DMS79 (cell line): ENCODE measurements around the gene CEP135.
"Not testable (repeated sequence)": the region's sequence is repeated elsewhere in the genome, so short reads cannot be mapped to it uniquely, and the experiment has no call there.

Source experiments
- DNase-seq: peaks from one replicate; lab custom pipeline; 2025; lab: John Stamatoyannopoulos, UW

CEP135 gene

DNA sequence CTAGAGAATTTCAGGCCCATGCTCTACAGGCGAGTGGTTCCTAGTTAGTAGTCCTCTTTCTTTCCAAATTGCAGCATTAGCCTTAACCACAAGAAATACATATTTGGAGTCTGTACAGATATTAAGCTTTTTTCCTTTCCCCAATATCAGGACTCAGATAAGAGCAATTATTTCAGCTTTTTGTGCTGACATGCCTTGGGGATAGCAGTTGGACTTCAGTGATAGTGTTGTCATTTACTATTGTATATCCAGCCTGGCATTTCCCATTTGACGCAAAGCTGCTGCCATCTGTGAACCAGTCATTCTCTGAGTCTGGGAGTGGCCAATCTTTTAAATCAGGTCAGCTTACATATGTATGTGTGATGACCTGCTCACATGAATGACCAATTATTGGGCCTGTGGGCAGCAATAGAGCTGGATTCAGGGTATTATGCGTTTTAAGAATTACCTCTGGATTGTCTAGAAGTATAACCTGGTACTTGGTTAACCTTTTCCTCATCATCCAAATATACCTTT lies 6.8 kb upstream of the CEP135 start:
- DNase-seq = no peak

GRCh38 chr4:55947254-55947882 lies 1.4 kb upstream of the CEP135 start:
- no peak for DNase-seq

DNA sequence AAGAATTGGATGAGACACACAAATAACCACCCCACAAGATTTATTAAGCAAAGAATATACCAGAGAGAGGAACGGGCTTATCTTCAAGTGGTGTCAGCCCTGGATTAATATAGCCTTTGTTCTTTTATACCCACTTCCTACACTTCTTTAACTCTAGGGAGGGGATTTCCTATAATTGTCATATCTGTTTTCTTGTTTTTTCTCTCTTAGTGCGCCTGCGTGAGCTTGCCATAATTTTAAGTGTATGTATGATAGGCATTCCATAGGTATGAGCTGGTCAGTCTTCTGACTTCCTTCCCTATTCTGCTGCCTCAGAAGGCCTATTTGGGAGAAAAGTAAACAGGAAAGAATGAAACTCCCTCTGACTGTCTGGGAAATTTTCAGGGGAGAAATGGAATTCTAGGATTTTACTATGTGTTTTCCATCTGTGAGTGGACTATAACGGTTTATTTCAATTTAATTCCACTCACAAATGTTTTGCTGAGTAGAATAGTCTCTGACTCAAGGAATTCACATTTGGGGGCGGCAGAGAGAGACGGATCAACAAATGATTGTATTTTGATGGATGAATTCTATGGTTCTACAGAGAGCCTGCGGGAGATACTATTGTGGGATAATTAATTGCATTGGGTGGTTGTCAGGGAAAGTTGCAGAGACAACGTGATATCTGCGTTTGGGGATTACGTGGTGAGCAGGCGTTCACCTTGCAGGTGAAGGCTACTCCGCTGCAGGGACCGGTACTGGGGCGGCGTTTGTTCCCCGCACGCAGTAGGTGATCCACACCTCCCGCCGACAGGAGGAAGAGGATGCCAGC lies 626 bp upstream of the CEP135 start:
- no peak for DNase-seq

DNA sequence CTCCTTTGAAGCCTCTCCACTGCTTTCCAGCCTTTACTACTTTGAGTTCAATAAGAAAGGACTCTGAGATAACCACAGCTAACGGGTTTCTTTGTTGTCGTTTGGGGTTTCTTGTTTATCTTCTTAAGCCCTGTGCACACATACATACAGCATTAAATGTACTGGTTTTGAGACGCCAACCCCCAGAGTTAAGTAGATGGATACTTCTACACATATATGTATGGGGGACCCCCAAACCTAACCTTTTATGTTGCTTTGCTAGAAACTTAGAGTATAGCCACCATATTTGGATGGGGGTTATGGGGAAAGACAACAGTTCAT lies 697 bp downstream of the CEP135 start:
- DNase-seq = no peak

GRCh38 chr4:55951191-55951922 lies 2.6 kb downstream of the CEP135 start:
- DNase-seq = no peak

- no peak for DNase-seq
Measured at GRCh38 chr4:55955710-55956109, 7.0 kb downstream of the CEP135 start.

DNA sequence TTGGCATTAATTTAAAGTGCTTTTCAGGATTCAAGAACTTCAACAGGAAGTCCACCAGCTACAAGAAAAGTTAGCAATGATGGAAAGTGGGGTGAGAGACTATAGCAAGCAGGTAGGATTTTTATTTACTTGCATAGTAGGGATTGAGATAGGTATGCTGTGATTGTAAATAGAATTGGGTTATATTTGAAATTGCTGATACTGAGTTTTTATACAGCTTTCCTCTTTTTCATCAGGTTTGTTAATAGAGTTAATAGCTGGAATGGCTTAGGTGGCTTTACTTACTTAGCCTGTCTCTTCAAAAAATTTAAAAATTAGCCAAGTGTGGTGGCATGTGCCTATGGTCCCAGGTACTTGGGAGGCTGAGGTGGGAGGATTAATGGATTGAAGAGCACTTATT lies 10.9 kb downstream of the CEP135 start:
- DNase-seq = no peak

GRCh38 chr4:55964046-55964445 lies 15.3 kb downstream of the CEP135 start:
- DNase-seq = no peak

- DNase-seq = no peak
Measured at GRCh38 chr4:55965585-55965984, 16.8 kb downstream of the CEP135 start.

DNA sequence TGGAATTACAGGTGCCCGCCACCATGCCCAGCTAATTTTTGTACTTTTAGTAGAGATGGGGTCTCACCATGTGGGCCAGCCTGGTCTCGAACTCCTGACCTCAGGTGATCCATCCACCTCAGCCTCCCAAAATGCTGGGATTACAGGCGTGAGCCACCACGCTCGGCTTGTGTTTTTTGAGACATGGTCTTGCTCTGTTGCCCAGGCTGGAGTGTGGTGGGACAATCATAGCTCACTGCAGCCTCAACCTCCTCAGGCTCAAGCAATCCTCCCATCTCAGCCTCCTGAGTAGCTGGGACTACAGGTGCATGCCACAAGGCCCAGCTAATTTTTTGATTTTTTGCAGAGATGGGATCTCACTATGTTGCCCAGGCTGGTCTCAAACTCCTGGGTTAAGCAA lies 17.6 kb downstream of the CEP135 start:
- DNase-seq = not testable (repeated sequence)

- no peak for DNase-seq
Measured at GRCh38 chr4:55967376-55967775, 18.6 kb downstream of the CEP135 start.

DNA sequence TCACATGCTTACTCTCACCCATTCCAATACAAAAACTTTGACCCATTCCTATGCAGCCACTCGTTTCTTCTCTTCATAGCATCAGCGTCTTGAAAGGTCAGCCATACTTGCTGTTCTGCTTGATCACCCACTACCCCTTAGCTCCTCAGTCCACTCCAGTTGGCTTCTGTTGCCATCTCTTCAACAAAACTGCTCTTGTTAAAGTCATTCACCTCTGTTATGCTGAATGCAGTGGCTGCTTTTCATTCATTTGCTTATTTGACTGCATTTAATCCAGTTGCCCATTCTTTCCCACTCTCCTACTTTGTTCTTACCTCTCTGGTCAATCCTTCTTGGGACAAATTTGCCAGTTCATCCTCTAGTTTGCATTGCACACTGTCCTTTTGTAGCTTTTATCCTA lies 24.9 kb downstream of the CEP135 start:
- no peak for DNase-seq

DNA sequence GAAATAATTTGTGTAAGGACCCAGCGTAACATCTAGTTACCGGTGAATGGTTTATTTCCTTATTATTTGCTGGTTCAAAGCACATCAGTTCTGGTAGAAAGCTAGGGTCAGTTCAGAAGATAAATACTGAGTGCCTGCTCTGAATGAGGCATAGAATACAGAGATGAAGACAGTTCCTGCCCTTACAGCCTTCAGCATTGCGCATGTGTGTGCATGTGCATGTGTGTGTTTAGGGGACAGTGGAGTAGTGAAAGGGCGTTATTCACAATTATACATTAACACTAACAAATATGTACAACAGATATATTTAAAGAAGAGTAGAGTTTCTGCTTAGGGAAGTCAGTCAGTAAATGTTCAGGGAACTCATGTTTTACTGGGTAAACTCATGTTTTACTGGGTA lies 29.1 kb downstream of the CEP135 start:
- no peak for DNase-seq

DNA sequence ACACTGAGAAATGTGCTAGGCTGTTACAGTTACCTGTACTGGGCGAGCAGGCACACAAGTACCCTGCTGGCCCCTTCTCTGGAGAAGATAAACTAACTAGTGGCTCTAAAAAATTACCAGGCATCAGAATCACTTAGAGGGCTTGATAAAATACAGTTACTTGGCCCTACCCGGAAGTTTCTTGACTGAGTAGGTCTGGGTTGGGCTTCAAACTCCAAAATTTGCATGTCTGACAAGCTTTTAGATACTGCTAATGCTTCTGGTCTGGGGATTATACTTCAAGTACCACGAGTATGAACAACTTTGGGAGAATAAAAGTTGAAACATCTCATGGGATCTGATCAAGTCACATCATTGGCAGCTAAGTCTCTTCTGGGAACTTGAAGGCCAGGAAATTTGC lies 30.8 kb downstream of the CEP135 start:
- DNase-seq = no peak

DNA sequence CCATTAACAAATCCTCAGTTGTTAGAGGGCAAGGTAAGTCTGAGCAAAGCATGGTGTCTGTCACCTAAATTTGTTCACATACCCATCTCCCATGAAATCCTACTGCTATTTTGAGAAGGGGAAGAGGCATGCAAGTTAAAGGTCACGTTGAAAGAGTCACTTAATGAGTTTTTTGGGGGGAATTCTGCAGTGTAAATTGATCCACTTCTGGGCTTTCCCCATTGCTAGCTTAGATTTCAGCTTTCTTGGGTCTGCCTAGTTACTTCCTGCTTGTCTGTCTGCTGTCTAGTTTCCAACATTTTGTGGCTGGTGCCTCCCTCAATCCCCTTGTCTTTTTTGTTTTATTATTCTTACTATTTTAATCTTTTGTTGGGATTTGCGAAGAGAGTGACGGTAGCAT lies 32.0 kb downstream of the CEP135 start:
- no peak for DNase-seq

- no peak for DNase-seq
Measured at GRCh38 chr4:55982976-55983375, 34.2 kb downstream of the CEP135 start.

GRCh38 chr4:55989766-55990165 lies 41.0 kb downstream of the CEP135 start:
- DNase-seq = no peak

- no peak for DNase-seq
Measured at GRCh38 chr4:55993994-55994663, 45.4 kb downstream of the CEP135 start.

DNA sequence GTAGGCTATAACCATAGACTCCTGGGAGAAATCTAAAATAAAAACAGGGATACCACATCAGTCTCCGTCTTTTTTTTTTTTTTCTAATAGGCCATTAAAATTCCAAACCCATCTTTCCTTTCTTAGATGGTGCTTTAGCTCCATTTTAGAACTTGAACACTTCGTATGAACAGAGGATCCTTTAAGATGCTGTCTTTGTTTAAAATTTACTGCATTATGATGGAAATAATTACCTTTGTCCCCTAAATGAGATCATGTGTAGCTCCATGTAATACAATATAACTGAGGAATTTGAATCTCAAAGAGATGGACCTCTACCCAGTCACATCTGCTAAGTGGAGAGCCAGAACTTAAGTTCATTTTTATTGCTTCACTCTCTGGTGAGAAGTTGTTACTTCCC lies 47.9 kb downstream of the CEP135 start:
- DNase-seq = no peak

- no peak for DNase-seq
Measured at GRCh38 chr4:56003606-56004005, 54.9 kb downstream of the CEP135 start.

DNA sequence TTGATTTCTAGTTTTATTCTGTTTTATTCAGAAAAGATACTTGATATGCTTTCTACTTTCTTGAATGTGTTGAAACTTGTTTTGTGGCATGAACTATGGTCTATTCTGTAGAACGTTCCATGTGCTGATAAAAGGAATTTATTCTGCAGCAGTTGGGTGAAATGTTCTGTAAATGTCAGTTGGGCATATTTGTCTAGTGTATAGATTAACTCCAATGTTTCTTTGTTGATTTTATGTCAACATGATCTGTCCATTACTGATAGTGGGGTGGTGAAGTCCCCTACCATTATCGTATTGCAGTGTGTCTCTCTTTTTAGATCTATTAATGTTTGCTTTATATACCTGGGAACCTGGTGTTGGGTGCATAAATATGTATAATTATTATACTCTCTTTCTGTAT lies 55.5 kb downstream of the CEP135 start:
- no peak for DNase-seq

GRCh38 chr4:56007154-56007553 lies 58.4 kb downstream of the CEP135 start:
- DNase-seq = no peak

DNA sequence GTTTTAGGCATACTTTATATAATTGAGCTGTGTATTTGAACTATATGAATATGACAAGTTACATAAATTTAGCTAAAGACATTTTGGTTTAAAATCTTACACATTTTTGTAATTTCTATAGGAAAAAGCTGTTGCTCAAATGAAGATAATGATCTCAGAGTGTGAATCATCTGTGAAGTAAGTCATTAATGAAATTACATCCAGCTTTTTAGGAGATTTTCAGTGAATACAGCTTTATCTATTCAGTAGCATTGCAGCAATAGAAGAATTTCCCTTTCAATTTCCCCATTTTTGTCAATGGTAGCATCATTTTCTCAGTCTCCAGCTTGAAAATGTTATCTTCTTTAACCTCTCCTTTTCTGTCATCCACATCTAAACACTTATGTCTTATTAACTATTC lies 59.5 kb downstream of the CEP135 start:
- no peak for DNase-seq
